HUES64 (cell line): ENCODE data around the gene MED13L.

Experiments
- H3K27ac ChIP-seq: 2 replicates; pipeline ENCODE4 v1.7.0; 2013; ENCODE audit warnings: low read depth, low read length, inconsistent platforms
- H3K27me3 ChIP-seq: 2 replicates; pipeline ENCODE4 v1.6.1; 2013; ENCODE audit warnings: mild to moderate bottlenecking, low read length; ENCODE audit not compliant: insufficient read depth
- H3K36me3 ChIP-seq: 2 replicates; pipeline ENCODE4 v1.6.1; 2013; ENCODE audit warnings: mild to moderate bottlenecking, low read length; ENCODE audit not compliant: insufficient read depth
- H3K4me1 ChIP-seq: 2 replicates; pipeline ENCODE4 v1.6.1; 2013; ENCODE audit warnings: mild to moderate bottlenecking, low read length, moderate library complexity; ENCODE audit not compliant: insufficient read depth
- H3K4me3 ChIP-seq: 2 replicates; pipeline ENCODE4 v1.5.1; 2013; ENCODE audit warnings: mild to moderate bottlenecking, low read length, moderate library complexity
- H3K9ac ChIP-seq: 2 replicates; pipeline ENCODE4 v1.6.1; 2013; ENCODE audit warnings: mild to moderate bottlenecking, low read depth, low read length
- H3K9me3 ChIP-seq: 2 replicates; pipeline ENCODE4 v1.6.1; 2013; ENCODE audit warnings: low read depth, low read length; ENCODE audit not compliant: insufficient read depth
- WGBS: fragments of 150-250, 120-280 bp; methylation state at CpG from one replicate; pipeline ENCODE4 v1.1.7; 2013; ENCODE audit warnings: missing lambda C conversion rate; 5-methylcytosine and 5-hydroxymethylcytosine counted together

The MED13L gene

DNA sequence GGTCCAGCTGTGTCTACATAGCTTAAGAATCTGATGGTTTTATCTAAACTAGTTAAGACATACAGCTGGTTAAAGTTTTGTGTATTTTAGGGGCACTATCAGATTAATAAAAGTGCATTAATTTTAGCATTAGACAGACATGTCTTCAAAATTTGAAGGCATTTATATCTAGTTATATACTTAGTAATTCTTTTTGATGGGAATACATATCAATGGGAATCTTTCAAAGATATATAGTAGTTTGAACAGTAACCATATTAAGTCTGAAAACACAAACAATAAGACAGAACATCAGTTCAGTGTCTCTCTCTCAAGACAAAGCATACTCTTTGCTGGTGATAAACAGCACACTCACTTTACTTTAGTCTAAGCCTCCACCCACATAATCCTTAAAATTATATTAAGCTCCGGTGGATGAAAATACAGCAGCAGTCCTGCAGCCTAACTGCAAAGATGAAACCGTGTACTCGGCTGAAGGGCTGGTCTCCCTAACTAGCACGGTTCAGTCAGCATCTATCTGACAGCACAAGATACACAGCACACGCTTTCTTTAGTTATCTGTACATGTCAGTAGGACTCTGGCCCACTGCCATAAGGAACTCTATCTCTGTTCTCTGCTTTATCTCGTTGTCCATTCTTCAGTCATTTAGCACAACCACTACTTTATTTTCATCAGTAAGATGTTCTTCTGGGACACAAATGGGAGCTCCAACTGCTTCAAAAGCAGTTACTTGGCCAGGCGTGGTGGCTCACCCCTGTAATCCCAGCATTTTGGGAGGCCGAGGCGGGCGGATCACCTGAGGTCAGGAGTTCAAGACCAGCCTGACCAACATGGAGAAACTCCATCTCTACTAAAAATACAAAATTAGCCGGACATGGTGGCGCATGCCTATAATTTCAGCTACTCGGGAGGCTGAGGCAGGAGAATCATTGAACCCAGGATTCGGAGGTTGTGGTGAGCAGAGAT, 80.5 kb downstream of the MED13L start:
- Histone ChIP-seq H3K4me3 (no peak overlapping the region), H3K27me3 (no peaks in the 10 kb centered on the region), H3K27ac (no peak overlapping the region), H3K4me1 (peaks cover 12% of the 10 kb centered on the region), H3K36me3 (no peaks in the 10 kb centered on the region), H3K9ac (no peak overlapping the region), H3K9me3 (no peaks in the 10 kb centered on the region)
- WGBS: 93% methylated on average over 14 of the region's 14 CpGs

DNA sequence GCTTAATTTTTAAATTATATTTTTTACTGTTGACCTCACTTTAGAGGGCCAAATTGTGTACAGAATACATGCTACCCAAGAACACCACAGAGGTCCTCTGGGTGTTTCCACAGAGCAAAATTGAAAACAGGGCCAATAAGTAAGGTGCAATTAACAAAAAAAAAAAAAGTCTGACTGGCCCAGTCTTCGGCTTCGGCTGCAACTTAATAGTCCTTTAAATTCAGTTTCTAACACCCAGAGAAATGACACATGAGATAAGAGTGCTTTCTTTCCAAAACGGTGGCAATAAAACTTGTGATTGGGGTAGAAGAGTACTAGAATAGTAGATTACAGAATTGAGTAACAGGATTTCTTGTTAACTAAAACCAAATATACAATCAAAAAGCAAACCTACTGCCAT, 81.3 kb downstream of the MED13L start:
- H3K36me3 ChIP-seq: no peaks in the 10 kb centered on the region
- no peak overlapping the region for H3K27ac ChIP-seq
- no peak overlapping the region for H3K9ac ChIP-seq
- H3K4me1 ChIP-seq: 0 out of 2 replicates have a peak, but pooled peaks cover 5% of the 10 kb centered on the region
- WGBS: no CpG with 5 or more reads among the region's 3 CpGs
- H3K4me3 ChIP-seq: no peak overlapping the region
- H3K9me3 ChIP-seq: no peaks in the 10 kb centered on the region
- H3K27me3 ChIP-seq: no peaks in the 10 kb centered on the region

- 98% methylated on average over 2 of the region's 3 CpGs for WGBS
- Histone ChIP-seq H3K27ac (no peak overlapping the region), H3K9ac (no peak overlapping the region), H3K4me1 (0 out of 2 replicates have a peak, but pooled peaks cover 4% of the 10 kb centered on the region), H3K9me3 (no peaks in the 10 kb centered on the region), H3K36me3 (no peaks in the 10 kb centered on the region), H3K4me3 (no peak overlapping the region), H3K27me3 (no peaks in the 10 kb centered on the region)
These were observed 82.5 kb downstream of the MED13L start for GRCh38 chr12:116194935-116195431.

GRCh38 chr12:116189692-116190091, 87.8 kb downstream of the MED13L start:
- Histone ChIP-seq H3K27ac (no peak overlapping the region), H3K9ac (no peak overlapping the region), H3K4me1 (peaks cover 16% of the 10 kb centered on the region), H3K9me3 (no peaks in the 10 kb centered on the region), H3K4me3 (no peak overlapping the region), H3K27me3 (no peaks in the 10 kb centered on the region), H3K36me3 (no peaks in the 10 kb centered on the region)

GRCh38 chr12:116188581-116188980, 88.9 kb downstream of the MED13L start:
- H3K27ac ChIP-seq: no peak overlapping the region
- H3K9ac ChIP-seq: no peak overlapping the region
- H3K27me3 ChIP-seq: no peaks in the 10 kb centered on the region
- H3K4me1 ChIP-seq: peaks cover 23% of the 10 kb centered on the region
- no peaks in the 10 kb centered on the region for H3K9me3 ChIP-seq
- WGBS: 90% methylated on average over 3 of the region's 3 CpGs
- H3K4me3 ChIP-seq: no peak overlapping the region
- no peaks in the 10 kb centered on the region for H3K36me3 ChIP-seq

- no peaks in the 10 kb centered on the region for H3K27me3 ChIP-seq
- no peak overlapping the region for H3K27ac ChIP-seq
- H3K9ac ChIP-seq: no peak overlapping the region
- no peaks in the 10 kb centered on the region for H3K9me3 ChIP-seq
- no peaks in the 10 kb centered on the region for H3K36me3 ChIP-seq
- WGBS: 83% methylated on average over 1 of the region's 1 CpG
- no peak overlapping the region for H3K4me3 ChIP-seq
- H3K4me1 ChIP-seq: peaks cover 36% of the 10 kb centered on the region
These were observed 90.4 kb downstream of the MED13L start for GRCh38 chr12:116187151-116187511.

- WGBS: 93% methylated on average over 2 of the region's 3 CpGs
- Histone ChIP-seq H3K36me3 (no peaks in the 10 kb centered on the region), H3K9ac (no peak overlapping the region), H3K4me3 (no peak overlapping the region), H3K27ac (no peak overlapping the region), H3K4me1 (peaks cover 36% of the 10 kb centered on the region), H3K9me3 (no peaks in the 10 kb centered on the region), H3K27me3 (no peaks in the 10 kb centered on the region)
These were observed 90.9 kb downstream of the MED13L start for GRCh38 chr12:116186482-116187150.

DNA sequence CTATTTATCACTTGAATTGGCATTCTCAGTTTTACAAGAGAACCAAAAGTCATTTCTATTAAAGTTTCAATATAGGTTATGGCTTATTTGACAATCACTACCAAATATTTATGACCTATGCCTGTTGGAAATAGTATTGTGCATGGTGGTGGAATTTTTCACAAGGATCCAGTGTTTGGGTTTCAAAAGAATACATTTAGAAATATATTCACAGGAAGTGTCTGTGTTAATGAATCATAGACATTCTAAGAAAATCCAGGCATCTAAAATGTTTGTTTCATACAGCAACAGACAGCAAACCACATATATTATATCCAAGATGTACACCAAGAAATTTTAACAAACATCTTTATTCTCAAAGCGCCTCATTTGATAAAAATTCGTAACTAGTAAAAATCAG, 92.7 kb downstream of the MED13L start:
- Histone ChIP-seq H3K9ac (no peak overlapping the region), H3K4me1 (peaks cover 36% of the 10 kb centered on the region), H3K27me3 (no peaks in the 10 kb centered on the region), H3K27ac (no peak overlapping the region), H3K9me3 (no peaks in the 10 kb centered on the region), H3K4me3 (no peak overlapping the region), H3K36me3 (no peaks in the 10 kb centered on the region)
- WGBS: 100% methylated on average over 1 of the region's 2 CpGs

DNA sequence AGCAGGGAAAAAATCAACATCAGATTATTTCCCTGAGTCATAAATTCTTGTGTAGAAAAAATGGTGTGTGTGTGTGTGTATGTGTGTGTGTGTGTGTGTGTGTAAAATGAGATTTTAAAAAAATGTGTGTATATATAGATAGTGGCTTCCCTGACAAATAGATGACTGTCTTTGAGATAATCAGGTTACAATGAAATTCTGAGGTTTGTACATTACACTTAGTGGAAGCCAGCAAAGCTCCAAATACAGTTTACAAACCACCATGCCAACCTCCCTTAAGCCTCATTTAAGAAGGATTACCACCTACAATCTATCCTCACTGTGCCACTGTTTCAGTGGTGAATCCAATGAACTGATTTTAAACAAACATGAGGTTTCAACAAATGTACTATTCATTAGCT, 93.8 kb downstream of the MED13L start:
- H3K9me3 ChIP-seq: no peaks in the 10 kb centered on the region
- H3K27ac ChIP-seq: no peak overlapping the region
- H3K4me3 ChIP-seq: no peak overlapping the region
- H3K36me3 ChIP-seq: no peaks in the 10 kb centered on the region
- no peak overlapping the region for H3K9ac ChIP-seq
- H3K27me3 ChIP-seq: no peaks in the 10 kb centered on the region
- H3K4me1 ChIP-seq: peaks cover 36% of the 10 kb centered on the region

- no peak overlapping the region for H3K27ac ChIP-seq
- 78% methylated on average over 1 of the region's 1 CpG for WGBS
These were observed 95.0 kb downstream of the MED13L start for GRCh38 chr12:116182359-116183063.

DNA sequence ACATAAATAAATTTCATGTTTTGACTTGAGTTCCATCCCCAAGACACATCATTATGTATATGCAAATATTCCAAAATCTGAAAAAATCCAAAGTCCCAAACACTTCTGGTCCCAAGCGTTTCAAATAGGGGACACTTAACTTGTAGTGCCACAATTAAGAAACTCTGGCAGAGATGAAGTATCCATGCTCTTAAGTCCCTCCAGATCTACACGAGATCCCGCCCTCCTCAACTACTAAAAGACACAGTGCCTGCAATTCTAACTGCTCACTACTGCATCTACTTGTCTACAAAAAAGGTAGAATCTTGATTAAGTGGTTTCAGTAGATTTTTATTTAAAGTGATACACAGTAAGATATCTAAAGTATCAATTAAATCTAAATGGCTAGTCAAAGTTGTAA, 97.0 kb downstream of the MED13L start:
- H3K36me3 ChIP-seq: no peaks in the 10 kb centered on the region
- WGBS: 91% methylated on average over 3 of the region's 3 CpGs
- H3K4me1 ChIP-seq: peaks cover 43% of the 10 kb centered on the region
- H3K27me3 ChIP-seq: no peaks in the 10 kb centered on the region
- H3K4me3 ChIP-seq: no peak overlapping the region
- no peaks in the 10 kb centered on the region for H3K9me3 ChIP-seq
- no peak overlapping the region for H3K9ac ChIP-seq
- H3K27ac ChIP-seq: no peak overlapping the region

More at GRCh38 chr12:116182359-116183063, 95.0 kb downstream of the MED13L start:
- H3K36me3 ChIP-seq: no peaks in the 10 kb centered on the region
- H3K4me3 ChIP-seq: no peak overlapping the region
- H3K9me3 ChIP-seq: no peaks in the 10 kb centered on the region
- no peaks in the 10 kb centered on the region for H3K27me3 ChIP-seq
- H3K4me1 ChIP-seq: peaks cover 23% of the 10 kb centered on the region
- H3K9ac ChIP-seq: no peak overlapping the region
